A549 (cell line): ENCODE data around the gene ARAP3. TPM values are rescaled to one million over a fixed set of nuclear protein-coding genes. Genes with fewer than 3 reads are reported as not detected.
"Not testable (repeated sequence)": the region's sequence is repeated elsewhere in the genome, so short reads cannot be mapped to it uniquely, and the experiment has no call there.

ENCODE experiments used
- ATAC-seq, 2 experiments: fragments of 200-7000 bp in 1 of 2; fragments of >200 bp in 1 of 2; cut with Nextera tagmentation in 1 of 2; cut with Tn5 transposase in 1 of 2; 3 replicates each; pipeline versions ENCODE4 v1.8.0 to v1.9.1; 2018 to 2020; ENCODE audit warnings: mild to moderate bottlenecking in 1 of 2, moderate library complexity in 1 of 2
- CTCF ChIA-PET: fragments of 300-600 bp; sonication (Branson Sonifier 250); formaldehyde crosslinking; extraction: SDS; loops from one replicate; lab custom pipeline; 2021; ENCODE audit warnings: antibody characterized with exemption, inconsistent platforms; lab: Yijun Ruan, JAX
- POLR2A ChIA-PET: fragments of 350-600 bp; formaldehyde crosslinking; extraction: SDS; loops from one replicate; lab custom pipeline; 2021; ENCODE audit warnings: antibody characterized with exemption, inconsistent platforms; lab: Yijun Ruan, JAX
- DNase-seq, 2 experiments: peaks; one replicate each; pipeline versions ENCODE4 v3.0.0 to v3.0.0-alpha.2; 2011 to 2016; ENCODE audit warnings: low read depth in 1 of 2, low spot score in 1 of 2
- FAIRE-seq: peaks from 2 replicates; lab custom pipeline; 2011; peaks lifted over from hg19 to GRCh38; lab: Jason Lieb, UNC
- H3K27ac ChIP-seq, 2 experiments: fragments of >200 bp; sonication (Bioruptor Twin); formaldehyde crosslinking; 3 replicates each; pipeline ENCODE4 v1.5.1; 2016 to 2017
- H3K4me1 ChIP-seq: fragments of >200 bp; sonication (Bioruptor Twin); formaldehyde crosslinking; 3 replicates; pipeline ENCODE4 v1.6.1; 2016
- H3K4me2 ChIP-seq: fragments of >200 bp; sonication (Bioruptor Twin); formaldehyde crosslinking; 3 replicates; pipeline ENCODE4 v1.6.1; 2016
- H3K4me3 ChIP-seq: fragments of >200 bp; sonication (Bioruptor Twin); formaldehyde crosslinking; 3 replicates; pipeline ENCODE4 v1.5.1; 2016
- H3K9me3 ChIP-seq: fragments of >200 bp; sonication (Bioruptor Twin); formaldehyde crosslinking; 3 replicates; pipeline ENCODE4 v1.6.1; 2016
- CBX2 ChIP-seq: fragments of 200-600 bp; sonication (generic); IDR thresholded peaks from 2 replicates; pipeline ENCODE4 v1.6.1; 2016; ENCODE audit warnings: low read depth, mild to moderate bottlenecking, borderline replicate concordance
- CBX8 ChIP-seq: fragments of 200-600 bp; sonication (generic); IDR thresholded peaks from 2 replicates; pipeline ENCODE4 v1.6.1; 2016
- CHD2 ChIP-seq: fragments of 150-350 bp; IDR thresholded peaks from 2 replicates; pipeline ENCODE4 v1.6.1; 2014; ENCODE audit warnings: low read length; ENCODE audit not compliant: partially characterized antibody
- EHF ChIP-seq: fragments of 250-450 bp; sonication (Bioruptor Pico); IDR thresholded peaks from 2 replicates; pipeline ENCODE4 v1.5.0; 2020; ENCODE audit warnings: mild to moderate bottlenecking
- FOSB ChIP-seq: fragments of 250-450 bp; sonication (Bioruptor Pico); IDR thresholded peaks from 2 replicates; pipeline ENCODE4 v1.5.0; 2020; ENCODE audit warnings: mild to moderate bottlenecking, moderate library complexity
- FOXS1 ChIP-seq: fragments of 250-450 bp; sonication (Bioruptor Pico); IDR thresholded peaks from 2 replicates; pipeline ENCODE4 v1.5.0; 2020; ENCODE audit warnings: mild to moderate bottlenecking, moderate library complexity
- HOXB5 ChIP-seq: fragments of 250-450 bp; sonication (Bioruptor Pico); IDR thresholded peaks from 2 replicates; pipeline ENCODE4 v1.5.0; 2020; ENCODE audit warnings: mild to moderate bottlenecking, moderate library complexity
- MAFK ChIP-seq: fragments of 450-650 bp; IDR thresholded peaks from 2 replicates; pipeline ENCODE4 v1.6.1; 2014; ENCODE audit not compliant: partially characterized antibody
- MYC ChIP-seq: IDR thresholded peaks from 2 replicates; pipeline ENCODE4 v1.6.1; 2012; ENCODE audit warnings: mild to moderate bottlenecking, inconsistent platforms, low read length, improper control_type of control experiment, borderline replicate concordance
- NFE2L2 ChIP-seq: fragments of 150-350 bp; conservative IDR thresholded peaks from 2 replicates; pipeline ENCODE4 v1.6.1; 2014; ENCODE audit warnings: low read length
- SMC3 ChIP-seq: fragments of >200 bp; sonication (Bioruptor Twin); formaldehyde crosslinking; IDR thresholded peaks from 3 replicates; pipeline ENCODE4 v1.6.1; 2018; ENCODE audit warnings: inconsistent platforms
- TFCP2L1 ChIP-seq: fragments of 250-450 bp; sonication (Bioruptor Pico); IDR thresholded peaks from 2 replicates; pipeline ENCODE4 v1.5.0; 2021; ENCODE audit warnings: mild to moderate bottlenecking
- ZNF302 ChIP-seq: fragments of 250-450 bp; sonication (Bioruptor Pico); IDR thresholded peaks from 2 replicates; pipeline ENCODE4 v1.9.0; 2021; ENCODE audit warnings: inconsistent platforms, mild to moderate bottlenecking, moderate library complexity
- ZSCAN20 ChIP-seq: fragments of 250-450 bp; sonication (Bioruptor Pico); IDR thresholded peaks from 2 replicates; pipeline ENCODE4 v1.8.0; 2022; ENCODE audit warnings: mild to moderate bottlenecking, moderate library complexity
- WGBS: methylation state at CpG from one replicate; pipeline ENCODE4 v1.1.6; 2017; ENCODE audit errors: missing lambda C conversion rate; 5-methylcytosine and 5-hydroxymethylcytosine counted together
- polyA plus RNA-seq, 4 experiments: library from polyadenylated mRNA; depleted of rRNA in 3 of 4; stranded (reverse); fragments of >200 nt; fragmentation: RNase III in 1 of 4; extraction: RNeasy Plus Mini Kit Qiagen cat#74134 plus additional on column Dnase treatment in 1 of 4; gene quantifications; 2 replicates in 3 of 4; 3 replicates in 1 of 4; pipeline ENCODE4 v1.2.3, GENCODE V29; 2011 to 2017
- TF ChIP-seq, protein P1 (sequence below): fragments of 200-600 bp; sonication (generic); IDR thresholded peaks from 2 replicates; pipeline ENCODE4 v1.6.1; 2016; ENCODE audit warnings: antibody characterized with exemption, mild to moderate bottlenecking, moderate library complexity

The ARAP3 gene
- polyA plus RNA-seq, 2 of the 4 experiments (the other 2 are of a cell fraction), result 3.0 to 6.6 TPM

DNA sequence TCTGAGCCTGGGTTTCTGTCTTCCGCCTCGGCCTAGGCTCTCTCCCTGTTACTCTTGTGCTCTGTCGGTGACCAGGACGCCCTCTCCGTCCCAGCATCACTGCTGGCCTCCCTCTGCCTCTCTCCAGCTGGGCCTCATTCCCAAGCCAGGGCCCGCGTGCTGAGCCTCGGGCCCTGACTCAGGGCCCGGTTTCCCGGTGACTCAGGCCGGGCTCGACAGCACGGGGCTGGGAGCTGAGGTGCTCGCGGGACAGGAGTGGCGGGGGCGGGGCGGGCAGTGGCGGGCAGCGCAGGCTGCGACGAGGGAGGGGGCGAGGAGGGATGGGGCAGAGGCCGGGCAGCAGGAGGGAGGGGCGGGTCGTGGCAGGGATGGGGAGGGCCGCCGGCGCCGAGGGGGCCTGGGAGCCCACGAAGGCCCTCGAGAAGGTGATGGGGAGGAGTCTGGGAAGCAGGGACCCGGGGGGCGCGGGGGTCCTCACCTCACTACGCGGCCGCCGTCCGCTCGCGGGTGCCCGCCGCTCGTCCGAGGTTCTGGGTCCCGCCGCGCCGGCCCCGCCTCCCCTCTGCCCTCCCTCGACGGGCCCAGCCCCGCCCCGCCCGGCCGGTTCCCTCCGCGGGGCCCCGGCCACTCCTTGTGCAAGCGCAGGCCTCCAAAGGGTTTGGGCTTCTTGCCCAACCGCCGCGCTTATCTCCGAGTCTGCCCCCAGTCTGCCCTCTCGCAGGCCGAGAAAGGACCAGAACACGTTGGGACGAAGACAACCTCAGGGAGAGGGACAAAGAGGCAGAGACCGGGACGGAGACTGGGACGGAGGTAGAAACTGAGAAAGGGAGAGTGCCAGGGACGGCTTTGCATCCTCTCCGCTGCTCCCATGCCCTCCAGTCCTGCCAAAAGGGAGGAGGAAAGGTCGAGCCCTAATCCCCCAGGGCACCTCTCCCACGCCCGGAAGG is at the start of gene ARAP3 (continued):
- TF ChIP-seq MYC (no peak), CBX2 (no peak), NFE2L2 (no peak), FOSB (CRISPR knock-in tag) (no peak), ZNF302 (CRISPR knock-in tag) (no peak), TFCP2L1 (no peak), CHD2 (no peak), EHF (CRISPR knock-in tag) (no peak), CBX8 (no peak), SMC3 (no peak), FOXS1 (CRISPR knock-in tag) (no peak), HOXB5 (CRISPR knock-in tag) (no peak)
- TF ChIP-seq, all 56 proteins: peak for 8

DNA sequence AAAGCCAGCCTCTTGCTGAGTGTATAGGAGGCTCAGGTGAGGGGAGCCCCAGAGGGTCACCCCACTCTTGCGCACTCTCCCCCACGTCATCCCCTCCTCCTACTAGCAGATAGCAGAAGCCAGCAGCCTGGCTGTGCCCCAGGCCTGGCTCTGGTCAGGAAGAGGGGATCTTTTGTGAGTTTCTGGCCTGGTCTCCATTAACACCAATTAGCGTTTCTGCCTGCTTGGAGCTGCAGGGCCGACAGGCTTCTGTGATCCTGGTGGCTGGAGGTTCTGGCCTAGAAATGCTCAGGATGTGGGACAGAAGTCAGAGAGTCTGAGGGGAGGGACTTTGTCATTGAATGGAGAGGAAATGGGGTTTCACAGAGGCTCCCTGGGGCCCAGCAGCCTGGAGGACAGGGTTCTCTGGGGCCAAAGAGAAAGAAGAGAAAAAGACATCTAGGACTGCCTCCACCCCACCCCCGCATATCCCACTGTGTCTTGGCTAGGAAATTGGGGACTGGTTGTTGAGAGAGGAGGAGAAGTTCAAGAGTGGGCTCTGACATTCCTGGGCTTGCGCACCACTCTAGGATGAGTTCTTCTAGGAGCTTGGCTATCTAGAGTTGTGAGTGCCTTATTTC is 47.5 kb upstream of the ARAP3 start:
- CTCF ChIA-PET, result interaction anchor here (1.7 kb wide), 1 partner anchor 150 kb away, joined by 5 read pairs; no protein-coding TSS in a partner anchor
- H3K27ac ChIP-seq, result no peak overlapping the region
- no peaks in the 10 kb centered on the region for H3K9me3 ChIP-seq
- 55% methylated on average over 4 of the region's 6 CpGs for WGBS
- no peak for DNase-seq
- FAIRE-seq, result no peak
- no peak overlapping the region for H3K4me2 ChIP-seq
- TF ChIP-seq, protein P1, sequence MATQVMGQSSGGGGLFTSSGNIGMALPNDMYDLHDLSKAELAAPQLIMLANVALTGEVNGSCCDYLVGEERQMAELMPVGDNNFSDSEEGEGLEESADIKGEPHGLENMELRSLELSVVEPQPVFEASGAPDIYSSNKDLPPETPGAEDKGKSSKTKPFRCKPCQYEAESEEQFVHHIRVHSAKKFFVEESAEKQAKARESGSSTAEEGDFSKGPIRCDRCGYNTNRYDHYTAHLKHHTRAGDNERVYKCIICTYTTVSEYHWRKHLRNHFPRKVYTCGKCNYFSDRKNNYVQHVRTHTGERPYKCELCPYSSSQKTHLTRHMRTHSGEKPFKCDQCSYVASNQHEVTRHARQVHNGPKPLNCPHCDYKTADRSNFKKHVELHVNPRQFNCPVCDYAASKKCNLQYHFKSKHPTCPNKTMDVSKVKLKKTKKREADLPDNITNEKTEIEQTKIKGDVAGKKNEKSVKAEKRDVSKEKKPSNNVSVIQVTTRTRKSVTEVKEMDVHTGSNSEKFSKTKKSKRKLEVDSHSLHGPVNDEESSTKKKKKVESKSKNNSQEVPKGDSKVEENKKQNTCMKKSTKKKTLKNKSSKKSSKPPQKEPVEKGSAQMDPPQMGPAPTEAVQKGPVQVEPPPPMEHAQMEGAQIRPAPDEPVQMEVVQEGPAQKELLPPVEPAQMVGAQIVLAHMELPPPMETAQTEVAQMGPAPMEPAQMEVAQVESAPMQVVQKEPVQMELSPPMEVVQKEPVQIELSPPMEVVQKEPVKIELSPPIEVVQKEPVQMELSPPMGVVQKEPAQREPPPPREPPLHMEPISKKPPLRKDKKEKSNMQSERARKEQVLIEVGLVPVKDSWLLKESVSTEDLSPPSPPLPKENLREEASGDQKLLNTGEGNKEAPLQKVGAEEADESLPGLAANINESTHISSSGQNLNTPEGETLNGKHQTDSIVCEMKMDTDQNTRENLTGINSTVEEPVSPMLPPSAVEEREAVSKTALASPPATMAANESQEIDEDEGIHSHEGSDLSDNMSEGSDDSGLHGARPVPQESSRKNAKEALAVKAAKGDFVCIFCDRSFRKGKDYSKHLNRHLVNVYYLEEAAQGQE, result no peak
- POLR2A ChIA-PET, result no interaction called here
- H3K4me1 ChIP-seq, result peaks cover 9% of the 10 kb centered on the region; the same call in 2 of the 3 replicates
- H3K4me3 ChIP-seq, result no peak overlapping the region
- ATAC-seq, result no peak

DNA sequence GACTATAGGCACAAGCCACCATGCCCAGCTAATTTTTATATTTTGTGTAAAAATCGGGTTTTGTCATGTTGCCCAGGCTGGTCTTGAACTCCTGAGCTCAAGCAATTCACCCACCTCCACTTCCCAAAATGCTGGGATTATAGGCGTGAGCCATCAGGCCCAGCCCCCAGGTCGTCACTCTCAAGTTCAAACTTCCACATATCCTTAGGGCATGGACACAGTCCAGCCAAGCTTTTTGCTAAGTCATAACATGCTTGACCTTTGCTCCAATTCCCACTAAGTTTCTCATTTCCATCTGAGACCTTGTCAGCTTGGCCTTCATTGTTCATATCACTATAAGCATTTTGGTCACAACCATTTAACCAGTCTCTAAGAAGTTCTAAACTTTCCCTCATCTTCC is 43.9 kb upstream of the ARAP3 start:
- Histone ChIP-seq H3K4me1 (peaks cover 9% of the 10 kb centered on the region; the same call in 2 of the 3 replicates), H3K9me3 (0 out of 3 replicates have a peak, but pooled peaks cover 3% of the 10 kb centered on the region), H3K4me3 (no peak overlapping the region), H3K4me2 (peak overlapping the region; percentile 29; the same call in 1 of the 3 replicates), H3K27ac (peak overlapping the region in 1 of 2 experiments; percentile 22; a peak in 1 of 6 replicates)
- CTCF ChIA-PET, result interaction anchor here (0.6 to 3.5 kb wide), 5 partner anchors 24 to 225 kb away, joined by 3 to 22 read pairs (median 3); partner anchors contain the start of gene PCDH1
- FAIRE-seq (no peak), ATAC-seq (peak in 1 of 2 experiments; percentile 59; a peak in 3 of 6 replicates), DNase-seq (peak in 1 of 2 experiments; percentile 70)
- TF ChIP-seq ZSCAN20 (no peak), MAFK (peak; percentile 47)
- POLR2A ChIA-PET, result no interaction called here
- WGBS, result 27% methylated on average over 3 of the region's 3 CpGs

DNA sequence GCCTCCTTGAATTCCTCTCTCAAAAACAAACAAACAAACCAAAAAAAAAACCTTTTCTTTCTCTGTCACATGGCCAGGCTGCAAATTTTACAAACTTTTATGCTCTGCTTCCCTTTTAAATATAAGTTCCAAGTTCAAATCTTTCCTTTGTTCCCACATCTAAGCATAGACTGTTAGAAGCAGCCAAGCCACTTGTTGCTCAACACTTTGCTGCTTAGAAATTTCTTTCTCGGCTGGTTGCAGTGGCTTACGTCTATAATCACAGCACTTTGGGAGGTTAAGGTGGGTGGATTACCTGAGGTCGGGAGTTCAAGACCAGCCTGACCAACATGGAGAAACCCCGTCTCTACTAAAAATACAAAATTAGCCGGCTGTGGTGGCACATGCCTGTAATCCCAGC is 43.1 kb upstream of the ARAP3 start:
- H3K4me2 ChIP-seq, H3K4me3 ChIP-seq, POLR2A ChIA-PET, FAIRE-seq, DNase-seq, H3K9me3 ChIP-seq, H3K27ac ChIP-seq, ATAC-seq, H3K4me1 ChIP-seq: not testable (repeated sequence)
- CTCF ChIA-PET, result interaction anchor here (0.7 to 3.5 kb wide), 6 partner anchors 23 to 154 kb away, joined by 3 to 22 read pairs (median 4); partner anchors contain the start of gene PCDH1
- WGBS, result 76% methylated on average over 5 of the region's 5 CpGs
